Retinal pigment epithelial cell (primary cell): Measurements from ENCODE around the gene VPS33B.

ENCODE experiments used
- DNase-seq: peaks from one replicate; pipeline ENCODE4 v3.0.0-alpha.2; 2010; ENCODE audit warnings: low read depth
- H3K4me3 ChIP-seq: 2 replicates; pipeline ENCODE4 v1.5.1; 2011; ENCODE audit warnings: mild to moderate bottlenecking, low read length, control low read depth, moderate library complexity
- TF ChIP-seq, protein P1 (sequence below): conservative IDR thresholded peaks from 2 replicates; pipeline ENCODE4 v1.5.1; 2011; ENCODE audit warnings: low read depth, low read length, control low read depth, inconsistent platforms

Gene VPS33B

DNA sequence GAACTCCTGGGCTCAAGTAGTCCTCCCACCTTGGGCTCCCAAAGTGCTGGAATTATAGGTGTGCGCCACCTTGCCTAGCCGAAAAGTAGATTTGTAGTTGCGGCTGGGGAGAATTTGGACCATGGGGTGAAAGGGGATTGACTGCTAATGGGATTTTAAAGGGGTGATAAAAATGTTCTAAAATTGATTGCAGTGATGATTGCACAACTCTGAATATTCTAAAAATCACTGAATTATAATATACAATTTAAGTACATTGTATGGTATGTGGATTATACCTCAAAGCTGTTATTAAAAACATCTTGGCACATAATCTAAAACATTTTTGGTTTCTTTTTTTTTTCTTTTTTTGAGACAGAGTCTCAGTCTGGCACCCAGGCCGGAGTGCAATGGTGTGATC, 31.9 kb downstream of the VPS33B start:
- TF ChIP-seq, protein P1, sequence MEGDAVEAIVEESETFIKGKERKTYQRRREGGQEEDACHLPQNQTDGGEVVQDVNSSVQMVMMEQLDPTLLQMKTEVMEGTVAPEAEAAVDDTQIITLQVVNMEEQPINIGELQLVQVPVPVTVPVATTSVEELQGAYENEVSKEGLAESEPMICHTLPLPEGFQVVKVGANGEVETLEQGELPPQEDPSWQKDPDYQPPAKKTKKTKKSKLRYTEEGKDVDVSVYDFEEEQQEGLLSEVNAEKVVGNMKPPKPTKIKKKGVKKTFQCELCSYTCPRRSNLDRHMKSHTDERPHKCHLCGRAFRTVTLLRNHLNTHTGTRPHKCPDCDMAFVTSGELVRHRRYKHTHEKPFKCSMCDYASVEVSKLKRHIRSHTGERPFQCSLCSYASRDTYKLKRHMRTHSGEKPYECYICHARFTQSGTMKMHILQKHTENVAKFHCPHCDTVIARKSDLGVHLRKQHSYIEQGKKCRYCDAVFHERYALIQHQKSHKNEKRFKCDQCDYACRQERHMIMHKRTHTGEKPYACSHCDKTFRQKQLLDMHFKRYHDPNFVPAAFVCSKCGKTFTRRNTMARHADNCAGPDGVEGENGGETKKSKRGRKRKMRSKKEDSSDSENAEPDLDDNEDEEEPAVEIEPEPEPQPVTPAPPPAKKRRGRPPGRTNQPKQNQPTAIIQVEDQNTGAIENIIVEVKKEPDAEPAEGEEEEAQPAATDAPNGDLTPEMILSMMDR: no peak
- no peak overlapping the region for H3K4me3 ChIP-seq
- DNase-seq: no peak

DNA sequence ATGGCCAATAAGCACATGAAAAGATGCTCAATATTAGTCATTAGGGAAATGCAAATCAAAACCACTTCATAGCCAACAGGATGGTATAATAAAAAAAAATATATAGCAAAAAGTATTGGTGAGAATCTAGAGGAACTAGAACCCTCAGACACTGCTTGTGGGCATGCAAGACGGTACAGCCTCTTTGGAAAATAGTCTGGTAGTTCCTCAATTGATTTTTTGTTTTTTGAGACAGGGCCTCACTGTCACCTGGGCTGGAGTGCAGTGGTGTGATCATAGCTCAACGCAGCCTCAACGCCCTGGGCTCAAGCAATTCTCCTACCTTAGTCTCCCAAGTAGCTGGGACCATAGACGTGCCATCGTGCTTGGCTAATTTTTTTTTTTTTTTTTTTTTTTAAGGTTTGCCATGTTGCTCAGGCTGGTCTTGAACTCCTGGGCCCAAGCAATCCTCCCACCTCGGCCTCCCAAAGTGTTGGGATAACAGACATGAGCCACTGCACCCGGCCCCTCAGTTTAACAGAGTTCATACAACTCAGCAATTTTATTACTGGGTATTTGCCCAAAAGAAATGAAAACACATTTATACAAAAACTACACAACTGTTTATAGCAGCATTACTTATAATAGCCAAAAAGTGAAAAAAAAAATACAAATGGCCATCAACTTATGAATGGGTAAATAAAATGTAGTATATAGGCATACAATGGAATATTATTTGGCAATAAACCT, 33.2 kb downstream of the VPS33B start:
- TF ChIP-seq, protein P1: no peak
- DNase-seq: no peak
- H3K4me3 ChIP-seq: no peak overlapping the region

DNA sequence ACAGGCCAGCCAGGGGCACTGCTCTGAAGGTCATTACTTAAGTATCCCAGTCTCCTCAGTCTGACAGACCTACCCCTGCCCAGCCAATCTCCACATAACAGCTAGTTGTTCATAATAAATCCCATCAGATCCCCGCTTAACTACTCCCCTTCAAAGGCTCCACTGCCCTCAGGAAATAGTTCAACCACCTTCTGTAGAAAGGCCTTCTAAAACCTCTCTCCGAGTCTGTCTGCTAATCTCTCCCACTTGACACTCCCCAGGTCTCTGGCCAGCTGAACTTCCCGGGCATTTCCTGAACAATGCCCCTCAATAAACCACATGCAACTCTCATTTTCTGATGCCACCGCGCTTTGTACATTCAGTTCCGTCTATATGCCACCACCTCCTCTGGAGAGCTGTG, 34.1 kb downstream of the VPS33B start:
- H3K4me3 ChIP-seq: no peak overlapping the region
- no peak for DNase-seq
- TF ChIP-seq, protein P1: no peak

DNA sequence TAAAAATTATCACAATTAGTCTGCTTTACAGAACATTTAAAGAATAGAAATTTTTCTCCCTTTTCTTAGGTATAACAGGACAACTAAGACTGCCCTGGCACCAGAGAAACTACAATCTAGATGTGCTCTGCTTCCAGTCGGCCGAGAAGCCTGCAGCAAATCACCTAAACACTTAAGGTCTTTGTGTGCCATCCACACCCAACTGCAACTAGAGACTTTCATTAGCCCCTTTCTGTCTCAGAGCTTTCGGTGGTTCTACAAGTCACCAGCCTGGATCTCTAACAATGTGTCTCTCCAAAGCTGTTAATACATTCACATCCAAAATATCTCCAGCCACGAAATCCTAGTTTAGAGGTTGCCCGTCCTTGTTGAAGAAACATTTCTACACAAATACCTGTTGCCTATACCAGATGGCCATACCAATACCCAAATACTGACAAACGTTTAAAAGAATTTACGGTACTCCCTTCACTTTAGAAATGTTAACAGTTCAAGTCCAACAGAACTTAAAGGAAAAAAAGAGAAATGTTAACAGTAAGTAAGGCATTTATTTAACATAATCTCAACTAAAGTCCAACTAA, 34.7 kb downstream of the VPS33B start:
- DNase-seq: no peak
- TF ChIP-seq, protein P1: no peak
- no peak overlapping the region for H3K4me3 ChIP-seq

DNA sequence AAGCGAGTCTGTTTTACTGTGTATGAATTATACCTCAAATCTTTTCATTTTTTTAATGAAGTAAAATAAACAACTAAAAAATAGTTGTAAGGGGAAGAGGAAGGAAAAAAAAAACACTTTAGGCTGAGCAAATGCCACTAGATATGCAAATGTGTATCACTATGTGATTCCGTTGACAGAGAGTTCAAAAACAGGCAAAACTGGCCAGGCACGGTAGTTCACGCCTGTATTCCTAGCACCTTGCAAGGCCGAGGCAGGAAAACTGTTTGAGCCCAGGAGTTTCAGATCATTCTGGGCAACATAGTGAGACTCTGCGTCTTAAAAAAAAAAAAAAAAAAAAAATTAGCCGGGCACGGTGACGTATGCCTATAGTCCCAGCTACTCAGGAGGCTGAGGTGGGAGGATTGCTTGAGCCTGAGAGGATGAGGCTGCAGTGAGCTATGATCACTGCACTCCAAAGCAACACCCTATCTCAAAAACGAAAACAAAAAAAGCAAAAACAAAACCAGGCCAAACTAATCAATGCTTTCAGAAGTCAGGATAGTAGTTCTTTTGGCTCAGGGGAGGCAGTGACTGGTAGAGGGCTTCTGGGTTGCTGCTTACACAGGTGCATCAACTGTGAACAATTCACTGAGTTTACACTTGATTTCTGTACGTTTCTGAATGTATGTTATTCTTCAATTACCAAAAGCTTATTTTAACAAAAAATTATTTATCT, 35.4 kb downstream of the VPS33B start:
- TF ChIP-seq, protein P1: no peak
- DNase-seq: no peak
- no peak overlapping the region for H3K4me3 ChIP-seq

DNA sequence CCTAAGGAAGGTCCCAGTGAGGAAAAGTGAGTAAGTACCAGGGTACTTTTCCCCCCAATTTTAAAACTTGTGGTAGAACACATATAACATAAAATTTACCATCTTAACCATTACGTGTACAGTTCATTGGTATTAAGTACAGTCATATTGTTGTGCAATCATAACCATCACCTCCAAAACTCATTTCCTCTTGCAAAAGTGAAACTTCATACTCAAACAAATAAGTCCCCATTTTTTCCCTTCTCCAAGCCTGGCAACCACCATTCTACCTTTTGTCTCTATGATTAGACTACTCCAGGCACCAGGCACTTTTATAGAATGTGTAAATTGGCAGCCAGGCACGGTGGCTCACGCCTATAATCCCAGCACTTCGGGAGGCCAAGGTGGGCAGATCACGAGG, 40.3 kb downstream of the VPS33B start:
- TF ChIP-seq, protein P1: no peak
- no peak overlapping the region for H3K4me3 ChIP-seq
- no peak for DNase-seq
